DOHH2 (cell line): ENCODE measurements around the gene MDH1.
"Not testable (repeated sequence)": the region's sequence is repeated elsewhere in the genome, so short reads cannot be mapped to it uniquely, and the experiment has no call there.

Experiments
- CTCF ChIP-seq: fragments of 200-600 bp; sonication (generic); IDR thresholded peaks from one replicate; pipeline ENCODE4 v1.5.1; 2014; ENCODE audit warnings: antibody characterized with exemption, mild to moderate bottlenecking, low read depth, low read length; ENCODE audit not compliant: poor library complexity, severe bottlenecking
- EZH2phosphoT487 ChIP-seq: fragments of 200-600 bp; sonication (generic); IDR thresholded peaks from 2 replicates; pipeline ENCODE4 v1.6.1; 2017; ENCODE audit warnings: borderline replicate concordance, mild to moderate bottlenecking, antibody characterized with exemption, low read length, moderate library complexity, mixed read lengths

GRCh38 chr2:63573726-63574345, 14.9 kb upstream of the MDH1 start:
- TF ChIP-seq CTCF, EZH2phosphoT487: not testable (repeated sequence)
